GM19372 (cell line): ENCODE measurements around the gene MON1B.

Experiments
- ATAC-seq: cut with Tn5 transposase; IDR thresholded peaks from one replicate; pipeline ENCODE4 v1.9.1; 2021; ENCODE audit warnings: mild to moderate bottlenecking, low read depth, moderate library complexity; ENCODE audit not compliant: unreplicated experiment

Gene MON1B

GRCh38 chr16:77194295-77195231 is 3.6 kb downstream of the MON1B start:
- no peak for ATAC-seq

- no peak for ATAC-seq
Observed at GRCh38 chr16:77195411-77195810, 4.4 kb downstream of the MON1B start.

- no peak for ATAC-seq
Observed at GRCh38 chr16:77197747-77198146, 6.8 kb downstream of the MON1B start.

GRCh38 chr16:77199211-77199610 is 8.2 kb downstream of the MON1B start, which contains the start of gene SYCE1L:
Gene SYCE1L, plus strand, starts transcription at chr16:77199408. Its CDS starts 44 bp downstream, at chr16:77199452.
- no peak for ATAC-seq

- no peak for ATAC-seq
Observed at GRCh38 chr16:77206533-77206932, 15.5 kb downstream of the MON1B start.

DNA sequence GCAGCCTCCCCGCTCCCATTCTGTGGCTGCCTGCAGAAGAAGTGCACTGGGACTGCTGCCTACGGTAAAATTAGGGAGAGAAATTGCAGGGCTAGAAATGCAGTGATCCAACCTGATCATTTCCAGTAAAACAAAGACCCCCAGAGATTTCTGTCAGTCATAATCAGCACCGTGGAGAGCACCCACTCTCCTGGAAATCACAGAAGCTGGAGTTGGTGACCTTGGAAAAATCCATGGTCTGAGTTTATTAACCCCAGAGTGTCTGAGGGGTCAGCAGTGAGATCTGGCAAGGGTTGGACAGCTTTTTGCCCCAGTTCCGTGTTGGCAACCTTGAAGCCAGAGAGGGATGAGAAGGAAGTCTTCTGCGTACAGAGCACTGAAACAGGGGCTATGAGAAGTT is 16.0 kb downstream of the MON1B start:
- no peak for ATAC-seq

GRCh38 chr16:77208382-77208781 is 17.4 kb downstream of the MON1B start:
- no peak for ATAC-seq

DNA sequence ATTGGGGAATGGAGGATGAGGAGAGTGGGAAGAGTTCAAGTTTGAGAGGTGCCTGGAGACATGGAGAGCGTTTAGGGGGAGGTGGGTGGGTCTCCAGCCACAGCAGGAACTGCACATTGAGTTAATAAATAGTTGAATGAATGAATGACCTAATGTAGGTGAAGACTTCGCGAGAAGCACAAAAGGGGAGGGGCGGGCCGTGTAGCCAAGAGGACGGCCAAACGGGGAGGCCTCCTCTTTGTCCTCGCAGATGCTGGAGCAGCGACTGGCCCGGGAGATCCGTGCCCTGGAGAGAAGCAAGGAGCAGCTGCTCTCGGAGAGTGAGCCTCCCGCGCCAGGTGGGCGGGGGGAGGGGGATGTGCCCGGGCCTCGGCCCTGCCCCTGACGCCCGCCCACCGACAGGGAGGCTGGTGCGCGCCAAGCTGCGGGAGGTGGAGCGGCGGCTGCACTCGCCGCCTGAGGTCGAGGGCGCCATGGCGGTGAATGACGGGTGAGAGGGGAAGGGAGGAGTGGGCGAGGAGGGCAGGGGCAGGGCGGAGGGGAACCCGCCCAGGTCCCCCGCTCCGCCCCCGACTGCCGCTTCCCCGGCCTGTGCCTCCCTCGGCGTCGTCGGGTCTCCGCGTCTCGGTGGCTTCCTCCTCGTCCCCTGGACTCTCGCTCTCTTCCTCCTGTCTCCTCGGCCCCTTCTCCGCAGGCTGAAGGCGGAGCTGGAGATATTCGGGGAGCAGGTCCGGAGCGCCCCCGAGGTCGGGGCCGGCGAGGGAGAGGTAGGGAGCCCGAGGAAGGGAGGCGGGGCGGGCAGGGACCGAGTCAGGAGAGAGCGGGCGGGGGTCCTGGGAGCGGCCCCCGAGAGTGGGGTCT is 21.1 kb downstream of the MON1B start:
- ATAC-seq = peak; percentile 65

DNA sequence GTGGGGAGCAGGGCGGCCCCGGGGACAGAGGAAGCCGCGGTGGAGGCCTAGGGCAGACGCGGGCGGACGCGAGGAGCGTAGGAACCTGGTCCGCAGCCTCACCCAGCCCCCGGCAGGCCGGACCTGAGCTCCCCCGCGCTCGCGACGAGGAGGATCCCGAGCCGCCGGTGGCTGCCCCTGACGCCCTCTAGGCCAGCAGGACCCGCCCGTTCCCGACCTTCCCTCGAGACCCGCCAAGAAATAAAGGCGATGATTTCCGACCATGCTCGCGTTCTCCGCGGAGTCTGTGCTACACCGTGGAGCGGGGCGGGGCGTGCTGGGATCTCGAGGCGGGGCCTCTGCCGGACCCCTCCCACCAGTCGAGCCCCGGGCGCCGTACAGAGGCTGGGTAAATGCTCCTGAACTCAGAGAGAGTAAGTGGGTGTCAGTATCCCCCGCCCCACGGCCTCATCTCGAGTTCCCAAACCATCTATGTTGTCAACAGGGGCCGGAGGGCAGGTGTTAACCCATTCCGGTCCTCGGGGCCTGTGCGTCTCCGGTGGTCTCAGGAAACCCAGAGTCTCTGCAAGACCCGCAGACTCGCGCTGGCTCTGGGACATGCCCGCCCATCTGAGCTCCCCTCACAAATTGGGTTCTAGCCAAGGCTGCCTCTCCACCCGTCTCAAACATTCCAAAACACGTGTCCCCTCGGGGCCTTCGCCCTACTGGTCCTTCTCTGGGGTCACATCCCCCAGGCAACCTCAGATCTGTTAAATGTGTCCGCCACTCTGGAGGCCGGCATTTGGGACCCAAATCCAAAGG is 22.0 kb downstream of the MON1B start:
- peak; percentile 58 for ATAC-seq

- no peak for ATAC-seq
Observed at GRCh38 chr16:77213542-77214106, 22.6 kb downstream of the MON1B start.

DNA sequence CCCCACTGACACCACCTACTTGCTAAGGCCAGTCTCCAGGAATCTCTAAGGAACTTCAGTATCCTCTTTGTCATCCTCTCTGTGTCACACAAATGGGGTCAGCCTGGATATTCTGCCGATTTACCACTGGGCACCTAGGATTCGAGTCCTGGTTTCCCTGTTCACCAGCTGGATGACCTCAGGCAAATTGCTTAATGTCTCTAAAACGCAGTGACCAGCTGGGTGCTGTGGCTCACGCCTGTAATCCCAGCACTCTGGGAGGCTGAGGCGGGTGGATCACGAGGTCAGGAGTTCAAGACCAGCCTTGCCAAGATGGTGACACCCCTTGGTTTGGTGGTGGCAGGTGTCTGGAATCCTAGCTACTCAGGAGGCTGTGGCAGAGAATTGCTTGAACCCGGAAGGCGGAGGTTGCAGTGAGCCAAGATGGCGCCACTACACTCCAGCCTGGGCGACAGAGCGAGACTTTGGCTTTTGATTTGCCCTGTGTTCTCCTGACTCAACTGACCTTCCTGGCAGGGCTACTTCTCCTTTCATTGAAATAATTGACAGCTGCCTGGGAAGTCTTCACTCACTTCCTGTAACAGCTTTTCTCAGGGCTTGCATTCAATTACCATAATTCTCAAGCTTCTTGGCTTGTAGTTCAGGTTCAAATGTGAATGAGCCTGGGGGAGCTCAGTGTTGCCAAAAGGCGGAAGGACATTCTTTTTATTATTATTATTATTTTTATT is 23.6 kb downstream of the MON1B start:
- no peak for ATAC-seq

DNA sequence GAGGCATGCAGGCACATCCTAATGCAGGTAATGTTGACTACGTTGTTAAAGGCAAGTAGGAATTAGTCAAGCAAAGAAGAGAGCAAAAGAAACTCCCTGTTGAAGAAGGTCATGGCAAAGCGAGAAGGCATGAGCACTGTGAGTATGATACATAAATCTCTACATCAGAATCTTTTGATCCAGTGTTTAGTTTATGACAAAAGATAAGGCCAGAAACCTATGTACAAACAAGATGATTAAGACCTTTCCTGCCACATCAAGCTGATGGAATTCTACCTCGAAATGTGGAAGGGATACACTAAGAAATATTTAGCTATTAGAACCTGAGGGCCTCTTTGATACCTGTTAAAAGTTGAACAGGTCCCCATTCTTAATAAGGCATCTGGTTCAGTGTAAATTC is 28.4 kb downstream of the MON1B start:
- no peak for ATAC-seq

DNA sequence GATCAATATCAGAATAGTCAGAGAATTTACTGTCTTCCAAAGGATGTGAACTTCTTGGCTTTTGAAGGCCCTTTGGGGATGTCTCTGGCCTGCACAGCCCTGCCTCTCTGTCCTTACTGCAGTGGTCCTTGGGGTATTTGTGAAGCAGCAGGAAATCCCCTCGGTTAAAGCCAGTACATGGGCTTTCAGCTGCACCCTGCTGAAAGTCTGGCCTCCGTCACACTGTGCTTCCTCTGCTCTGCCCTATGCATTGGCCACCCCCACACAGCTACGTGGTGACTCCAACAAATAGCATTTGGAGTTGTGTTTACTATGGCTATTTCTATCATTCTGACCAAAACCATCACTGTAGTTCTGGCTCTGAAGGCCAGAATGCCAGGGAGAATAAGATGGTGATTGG is 29.4 kb downstream of the MON1B start:
- ATAC-seq = peak; percentile 74

DNA sequence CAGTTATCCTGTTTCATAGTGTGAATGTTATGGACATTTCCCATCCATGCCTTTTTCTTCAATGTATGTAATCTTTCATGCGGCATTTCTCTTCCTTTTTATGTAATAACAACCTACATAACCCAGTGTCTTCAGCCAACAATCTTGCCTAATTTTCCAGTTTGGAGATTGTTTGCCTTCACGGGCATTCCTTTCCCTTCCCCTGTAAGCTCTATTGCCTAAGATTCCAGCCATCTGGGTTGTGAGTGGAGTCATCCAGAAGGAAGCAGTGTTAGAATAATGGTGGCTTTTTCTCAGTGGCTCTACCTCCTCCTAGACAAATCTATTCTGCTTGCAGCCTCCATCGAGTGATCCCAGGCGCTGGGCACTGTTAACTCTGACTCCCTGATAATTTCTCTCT is 30.5 kb downstream of the MON1B start:
- ATAC-seq = no peak

DNA sequence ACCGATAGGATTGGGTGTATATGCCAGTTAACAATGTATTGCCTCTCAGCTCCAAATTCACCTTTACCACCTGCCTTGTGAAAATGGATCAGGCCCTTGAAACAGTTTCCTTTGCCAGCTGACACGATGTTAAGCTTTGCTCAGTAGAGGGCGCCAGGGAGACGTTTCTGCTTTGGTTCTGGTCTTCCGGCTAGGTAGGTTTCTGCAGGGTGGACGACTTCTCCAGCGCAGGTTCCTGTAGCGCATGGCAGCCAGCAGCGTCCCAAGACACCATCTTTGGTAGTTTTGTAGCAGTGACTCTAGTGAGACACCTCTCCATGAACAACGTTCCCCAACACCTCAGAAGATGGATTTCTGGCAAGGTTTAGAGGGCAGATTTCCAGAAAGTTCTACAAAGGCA is 32.2 kb downstream of the MON1B start:
- ATAC-seq = no peak

DNA sequence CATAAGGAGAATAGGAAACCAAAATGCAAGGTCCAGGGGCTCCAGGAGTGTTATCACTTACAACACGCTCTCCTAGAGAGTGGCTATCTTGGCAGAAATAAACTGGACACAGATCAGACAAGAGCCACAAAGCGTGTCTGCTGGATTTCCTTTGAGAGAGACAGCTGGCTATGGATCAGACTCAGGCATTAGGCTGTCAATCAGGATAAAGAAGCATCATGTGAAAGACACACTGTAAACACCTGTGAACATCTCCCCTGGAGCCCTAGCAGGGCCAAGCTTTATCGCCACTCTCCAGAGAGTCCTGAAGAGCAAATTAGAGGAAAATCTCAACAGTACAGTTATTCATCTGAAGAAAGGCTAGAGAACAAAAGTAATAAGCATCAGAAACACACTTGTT is 34.2 kb downstream of the MON1B start:
- ATAC-seq = no peak

- ATAC-seq = peak; percentile 82
Observed at GRCh38 chr16:77227745-77228144, 36.8 kb downstream of the MON1B start.

- ATAC-seq = no peak
Observed at GRCh38 chr16:77231047-77231446, 40.1 kb downstream of the MON1B start.

DNA sequence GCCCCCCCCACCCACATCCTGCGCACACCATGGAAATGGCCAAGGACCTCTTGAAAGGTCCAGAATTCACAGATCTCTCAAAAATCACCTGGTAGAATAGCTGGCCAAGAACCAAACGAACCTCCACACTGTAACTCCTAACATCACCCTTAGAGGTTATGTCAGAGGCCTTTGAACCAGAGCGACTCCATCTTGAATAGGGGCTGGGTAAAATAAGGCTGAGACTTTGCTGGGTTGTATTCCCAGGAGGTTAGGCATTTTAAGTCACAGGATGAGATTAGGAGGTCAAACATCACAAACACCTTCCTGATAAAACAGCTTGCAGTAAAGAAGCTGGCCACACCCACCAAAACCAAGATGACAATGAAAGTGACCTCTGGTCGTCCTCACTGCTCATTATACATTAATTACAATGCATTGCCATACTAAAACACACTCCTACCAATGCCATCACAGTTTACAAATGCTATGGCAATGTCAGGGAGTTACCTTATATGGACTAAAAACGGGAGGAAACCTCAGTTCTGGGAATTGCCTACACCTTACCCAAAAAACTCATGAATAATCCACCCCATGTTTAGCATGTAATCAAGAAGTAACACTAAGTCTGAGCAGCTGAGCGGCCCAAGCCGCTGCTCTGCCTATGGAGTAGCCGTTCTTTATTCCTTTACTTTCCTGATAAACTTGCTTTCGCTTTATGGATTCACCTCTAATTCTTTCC is 43.0 kb downstream of the MON1B start:
- no peak for ATAC-seq
